HG03558 (cell line): ENCODE results near the gene DMRTA1.
"Not testable (repeated sequence)": the region's sequence is repeated elsewhere in the genome, so short reads cannot be mapped to it uniquely, and the experiment has no call there.

Experiments used
- ATAC-seq: cut with Tn5 transposase; IDR thresholded peaks from one replicate; pipeline ENCODE4 v1.9.1; 2021; ENCODE audit warnings: moderate number of reproducible peaks; ENCODE audit not compliant: unreplicated experiment; ENCODE audit errors: extremely low read depth

The DMRTA1 gene, protein sequence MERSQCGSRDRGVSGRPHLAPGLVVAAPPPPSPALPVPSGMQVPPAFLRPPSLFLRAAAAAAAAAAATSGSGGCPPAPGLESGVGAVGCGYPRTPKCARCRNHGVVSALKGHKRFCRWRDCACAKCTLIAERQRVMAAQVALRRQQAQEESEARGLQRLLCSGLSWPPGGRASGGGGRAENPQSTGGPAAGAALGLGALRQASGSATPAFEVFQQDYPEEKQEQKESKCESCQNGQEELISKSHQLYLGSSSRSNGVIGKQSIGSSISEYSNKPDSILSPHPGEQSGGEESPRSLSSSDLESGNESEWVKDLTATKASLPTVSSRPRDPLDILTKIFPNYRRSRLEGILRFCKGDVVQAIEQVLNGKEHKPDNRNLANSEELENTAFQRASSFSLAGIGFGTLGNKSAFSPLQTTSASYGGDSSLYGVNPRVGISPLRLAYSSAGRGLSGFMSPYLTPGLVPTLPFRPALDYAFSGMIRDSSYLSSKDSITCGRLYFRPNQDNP

DNA sequence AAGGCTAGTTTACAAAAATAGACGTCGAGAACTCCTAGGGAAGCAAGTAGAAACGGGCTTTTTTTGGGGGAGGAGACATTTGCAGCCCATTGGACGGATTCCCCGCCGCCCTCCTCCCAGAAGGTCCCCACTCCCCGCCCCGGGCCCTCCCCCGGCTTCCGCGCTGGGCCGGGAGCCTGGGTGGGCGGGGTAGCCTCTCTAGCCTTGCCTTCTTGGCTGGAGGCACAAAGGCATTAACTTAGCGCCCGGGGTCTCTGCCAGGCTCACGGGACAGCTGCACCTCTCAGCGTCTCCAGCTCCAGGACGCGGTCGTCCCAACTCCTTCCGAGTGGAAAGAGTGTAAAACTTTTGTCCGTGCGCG, at the start of gene DMRTA1:
TSS of gene DMRTA1 (plus strand) at position 236 of the 361 bp plus-strand sequence. CDS start 242 bp downstream, outside the sequence.
- ATAC-seq = no peak

DNA sequence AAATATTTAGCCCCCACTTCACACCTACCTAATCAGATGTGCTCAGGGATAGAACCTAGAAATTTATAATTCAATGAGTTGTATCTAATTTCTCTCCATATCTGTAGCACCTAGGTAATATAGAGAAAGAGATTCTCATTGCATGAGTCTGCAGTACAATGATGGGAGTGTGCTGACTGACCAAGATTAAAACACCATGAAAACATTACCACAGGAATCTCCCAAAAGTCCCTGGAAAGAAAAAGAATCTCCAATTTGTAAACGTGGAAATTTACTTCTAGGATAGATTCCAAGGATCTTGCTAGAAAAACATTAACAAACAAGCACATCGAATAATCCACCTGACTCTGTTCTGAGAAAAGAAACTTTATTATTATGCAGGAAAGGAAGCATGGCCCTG, 45.0 kb upstream of the DMRTA1 start:
- no peak for ATAC-seq

DNA sequence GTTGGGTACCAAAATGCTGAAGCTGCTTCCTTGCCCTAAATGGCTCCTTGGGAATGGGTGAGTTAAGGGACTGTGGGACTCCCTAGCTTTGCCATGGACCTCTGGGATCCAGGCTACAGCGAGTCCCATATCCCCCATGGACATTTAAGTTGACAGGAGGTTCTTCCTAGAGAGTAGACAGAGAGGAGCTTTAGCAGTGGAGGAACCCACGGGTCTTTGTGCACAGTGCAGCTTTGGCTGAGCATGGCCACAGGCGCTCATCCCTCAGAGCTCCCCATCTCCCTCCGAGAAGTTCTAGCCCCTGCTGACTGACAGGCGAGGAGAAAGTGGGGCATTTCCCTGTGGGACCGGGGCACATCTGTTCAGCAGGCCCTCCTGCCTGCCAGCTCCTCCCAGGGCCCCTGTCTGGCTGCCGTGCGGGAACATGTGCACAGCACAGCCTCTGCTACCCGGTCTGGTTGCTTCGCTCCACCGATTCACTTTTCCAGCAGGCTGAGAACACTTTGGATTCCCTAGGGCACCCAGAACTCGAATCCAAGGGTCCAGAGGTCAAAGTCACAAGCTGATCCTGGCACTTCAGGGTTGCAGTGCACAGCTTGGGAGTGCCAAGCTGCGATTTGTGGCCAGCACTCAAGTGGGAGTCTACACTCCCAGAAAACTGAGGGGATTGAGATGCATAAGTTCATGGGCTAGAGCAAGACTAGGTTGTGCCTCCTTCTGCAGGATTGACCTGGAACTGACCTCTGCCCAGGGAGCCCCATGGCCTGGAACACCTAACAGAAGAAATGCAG, 40.6 kb upstream of the DMRTA1 start:
- no peak for ATAC-seq

DNA sequence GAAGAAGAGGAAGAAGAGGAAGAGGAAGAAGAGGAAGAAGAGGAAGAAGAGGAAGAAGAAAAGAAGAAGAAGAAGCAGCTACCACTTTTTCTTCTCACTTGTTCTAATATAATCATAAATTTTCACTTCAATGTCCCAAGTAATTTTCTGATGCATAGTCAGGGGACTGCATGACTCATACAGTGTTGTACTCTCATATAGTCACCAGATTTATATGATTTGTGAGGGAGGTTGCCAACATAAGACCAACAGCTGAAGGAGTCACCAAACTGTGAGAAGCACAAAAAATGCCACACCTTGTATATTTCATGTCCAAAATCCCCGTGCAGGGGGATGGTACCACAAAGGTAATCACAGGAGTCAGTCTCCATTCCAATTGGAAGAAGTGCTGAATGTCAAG, 32.7 kb upstream of the DMRTA1 start:
- no peak for ATAC-seq

DNA sequence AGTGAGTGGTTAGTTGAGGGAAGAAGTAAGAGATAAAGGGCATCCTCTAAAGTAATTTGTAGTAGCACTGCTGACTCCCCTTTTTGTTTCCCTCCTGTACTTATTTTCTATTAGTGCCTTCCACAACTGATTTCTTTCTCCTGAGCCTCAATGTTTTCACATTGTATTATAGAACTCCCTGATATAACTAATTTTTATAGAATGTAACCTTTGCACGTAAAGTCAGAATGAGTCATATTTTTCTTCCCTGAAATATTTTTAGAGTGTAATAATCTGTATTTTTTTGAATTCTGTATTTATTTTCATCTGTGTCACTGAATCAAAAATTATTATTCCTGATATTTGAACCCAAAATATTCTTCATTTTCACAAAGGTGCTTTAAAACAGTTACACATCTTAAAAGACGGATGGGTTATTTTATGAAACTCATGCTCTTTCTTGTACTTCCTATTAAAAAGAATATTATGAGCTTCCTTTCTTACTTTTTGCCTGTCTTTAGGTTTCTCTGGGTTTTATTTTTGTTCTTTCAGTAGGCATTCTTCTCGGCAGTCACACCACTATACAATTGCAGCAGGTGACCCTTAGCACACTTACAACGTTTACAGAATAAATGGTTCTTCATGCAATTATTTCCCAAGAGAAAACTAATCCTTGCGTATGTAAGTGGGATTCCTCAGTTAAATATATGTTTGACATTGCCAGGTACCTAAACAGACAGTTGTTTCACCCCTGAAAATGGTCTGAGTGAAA, 30.5 kb upstream of the DMRTA1 start:
- no peak for ATAC-seq

DNA sequence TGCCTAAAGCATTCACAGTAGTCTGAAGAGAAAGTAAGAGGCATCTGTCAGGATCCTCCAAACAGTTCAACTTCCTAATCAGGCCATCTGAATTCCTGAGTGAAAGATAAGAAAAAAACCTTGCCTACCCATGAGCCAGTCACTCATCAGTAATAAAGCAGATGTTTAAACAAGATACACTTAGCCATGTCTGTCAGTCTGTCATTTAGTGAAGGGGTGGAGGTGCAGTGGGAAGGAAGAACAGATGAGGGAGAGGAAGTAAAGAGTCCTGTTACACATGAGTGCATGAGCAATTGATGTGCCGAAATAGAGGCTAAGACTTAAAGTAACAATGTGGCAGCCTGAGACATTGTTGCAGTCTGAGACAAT, 29.9 kb upstream of the DMRTA1 start:
- no peak for ATAC-seq

DNA sequence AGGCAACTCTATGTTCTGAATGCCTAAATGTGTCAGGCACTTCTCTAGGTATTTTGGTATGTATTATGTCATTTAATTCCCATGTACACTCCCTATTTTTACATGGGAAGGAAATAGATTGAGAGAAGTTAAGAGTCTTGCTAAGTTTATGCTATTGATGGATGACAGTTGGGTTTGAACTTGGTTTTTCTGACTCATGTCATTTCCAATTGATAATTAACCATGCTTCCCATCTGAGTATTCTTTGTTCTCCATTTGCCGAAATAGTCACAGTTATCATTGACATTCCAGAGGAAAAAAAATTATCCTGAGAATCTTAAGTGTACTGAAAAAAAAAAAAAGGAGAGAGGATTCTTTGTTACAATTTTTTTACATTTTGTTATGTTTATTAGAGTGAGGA, 23.1 kb upstream of the DMRTA1 start:
- no peak for ATAC-seq

DNA sequence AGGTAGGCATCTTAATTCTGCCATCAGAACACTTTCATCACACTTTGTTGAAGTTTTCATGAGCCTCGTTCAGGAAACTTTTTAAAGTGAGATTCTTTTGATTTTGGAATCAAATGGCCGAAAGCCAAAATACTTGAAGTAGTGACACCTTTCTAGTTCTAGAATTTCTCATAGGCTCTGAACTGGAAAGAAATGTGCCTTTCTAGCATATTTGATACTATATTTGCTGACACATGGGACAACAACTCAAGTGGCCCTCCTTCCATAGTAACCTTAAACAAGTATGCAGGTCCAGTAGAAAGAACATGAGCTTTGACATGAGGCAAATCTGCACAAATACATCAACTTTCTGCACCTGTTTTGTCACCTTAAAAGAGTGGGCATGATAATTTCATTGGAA, 22.0 kb upstream of the DMRTA1 start:
- no peak for ATAC-seq

DNA sequence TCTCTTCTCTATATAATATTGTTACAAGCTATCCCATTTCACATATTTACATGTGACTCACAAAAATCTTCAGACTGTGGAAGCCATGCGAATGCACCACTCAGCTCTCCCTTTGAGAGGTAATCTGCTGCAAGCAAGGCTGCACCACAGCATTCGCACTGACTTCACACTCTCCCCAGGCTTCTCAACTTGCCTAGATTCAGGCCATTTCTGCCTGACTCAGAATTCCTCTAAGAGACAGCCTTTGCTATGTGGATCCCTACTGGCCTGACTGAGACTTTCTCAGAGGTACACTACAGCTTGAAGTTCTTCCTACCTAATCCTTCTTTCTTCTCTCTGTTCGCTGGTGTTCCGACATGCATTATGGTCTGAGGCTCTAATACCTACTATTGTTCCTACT, 21.1 kb upstream of the DMRTA1 start:
- ATAC-seq = no peak

DNA sequence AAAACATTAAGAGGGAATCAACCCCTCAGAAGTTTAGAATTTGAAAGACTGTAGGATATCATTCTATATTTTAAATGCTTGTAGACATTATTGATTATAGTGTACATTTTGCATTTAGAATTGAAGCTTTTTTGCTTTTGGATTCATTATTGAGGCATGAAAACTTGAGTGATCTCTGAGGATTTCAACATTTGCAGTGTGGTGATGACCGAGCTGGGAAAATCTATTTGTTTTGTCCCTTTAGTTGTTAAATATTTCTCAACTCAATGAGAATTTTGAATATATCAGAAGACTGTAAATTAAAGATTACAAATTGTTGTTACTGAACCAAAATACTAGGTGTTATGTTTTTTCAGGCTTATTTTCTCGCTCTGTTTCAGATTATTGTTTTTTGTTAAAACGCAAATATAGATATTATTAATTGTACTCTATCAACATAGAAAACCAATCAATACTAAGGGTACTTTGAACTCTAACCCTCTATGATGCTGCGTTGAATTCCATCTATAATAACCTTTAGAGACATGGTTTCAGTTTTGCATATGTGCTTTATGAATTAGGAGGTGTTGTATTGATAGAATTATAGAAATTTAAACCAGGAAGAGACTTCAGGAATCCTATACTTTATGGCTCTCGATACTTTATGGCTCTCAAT, 19.3 kb upstream of the DMRTA1 start:
- no peak for ATAC-seq

DNA sequence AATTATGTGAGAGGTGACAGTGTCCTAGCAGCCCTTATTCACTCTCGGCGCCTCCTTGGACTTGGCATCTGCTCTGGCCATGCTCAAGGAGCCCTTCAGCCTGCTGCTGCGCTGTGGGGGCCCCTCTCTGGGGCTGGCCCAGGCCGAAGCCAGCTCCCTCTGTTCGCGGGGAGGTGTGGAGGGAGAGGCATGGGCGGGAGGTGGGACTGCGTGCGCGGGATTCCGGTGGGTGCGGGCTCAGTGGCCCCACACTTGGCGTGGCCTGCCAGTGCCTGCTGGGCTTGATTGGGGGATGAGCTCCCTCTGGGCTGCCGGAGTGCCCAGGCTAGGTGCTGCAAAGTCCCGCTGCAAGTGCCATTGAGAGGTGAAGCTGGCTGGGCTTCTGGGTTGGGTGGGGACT, 12.9 kb upstream of the DMRTA1 start:
- ATAC-seq = no peak

DNA sequence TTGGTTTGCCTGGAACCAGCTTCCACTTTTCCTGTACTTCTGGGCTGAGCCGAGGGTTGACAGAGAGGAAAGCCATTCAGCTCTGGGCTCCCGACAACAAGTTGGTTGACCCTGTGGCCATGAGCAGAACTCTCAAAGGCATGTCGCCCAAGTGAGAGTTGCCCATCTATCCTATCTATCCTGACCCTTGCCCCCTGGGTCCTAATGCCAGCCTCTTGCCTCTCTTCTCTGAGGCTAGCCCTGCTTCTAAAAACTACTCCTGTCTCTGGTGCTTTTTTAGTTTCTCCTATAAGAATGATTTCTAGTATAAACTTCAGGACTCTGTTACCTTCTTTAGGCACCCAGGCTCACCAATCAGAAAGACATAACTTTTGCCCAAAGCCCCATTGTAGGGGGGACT, 11.4 kb upstream of the DMRTA1 start:
- not testable (repeated sequence) for ATAC-seq

DNA sequence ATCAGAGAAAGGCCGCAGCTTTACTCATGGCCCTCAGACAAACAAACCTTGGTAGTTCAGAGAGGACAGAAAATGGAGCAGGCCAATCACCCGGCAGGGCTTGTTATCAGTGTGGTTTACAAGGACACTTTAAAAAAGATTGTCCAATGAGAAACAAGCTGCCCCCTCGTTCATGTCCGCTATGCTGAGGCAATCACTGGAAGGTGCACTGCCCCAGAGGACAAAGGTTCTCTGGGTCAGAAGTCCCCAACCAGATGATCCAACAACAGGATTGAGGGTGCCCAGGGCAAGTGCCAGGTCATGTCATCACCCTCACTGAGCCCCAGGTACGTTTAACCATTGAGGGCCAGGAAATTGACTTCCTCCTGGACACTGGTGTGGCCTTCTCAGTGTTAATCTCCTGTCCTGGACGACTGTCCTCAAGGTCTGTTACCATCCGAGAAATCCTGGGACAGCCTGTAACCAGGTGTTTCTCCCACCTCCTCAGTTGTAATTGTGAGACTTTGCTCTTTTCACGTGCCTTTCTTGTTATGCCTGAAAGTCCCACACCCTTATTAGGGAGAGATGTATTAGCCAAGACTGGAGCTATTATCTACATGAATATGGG, 9.1 kb upstream of the DMRTA1 start:
- not testable (repeated sequence) for ATAC-seq

DNA sequence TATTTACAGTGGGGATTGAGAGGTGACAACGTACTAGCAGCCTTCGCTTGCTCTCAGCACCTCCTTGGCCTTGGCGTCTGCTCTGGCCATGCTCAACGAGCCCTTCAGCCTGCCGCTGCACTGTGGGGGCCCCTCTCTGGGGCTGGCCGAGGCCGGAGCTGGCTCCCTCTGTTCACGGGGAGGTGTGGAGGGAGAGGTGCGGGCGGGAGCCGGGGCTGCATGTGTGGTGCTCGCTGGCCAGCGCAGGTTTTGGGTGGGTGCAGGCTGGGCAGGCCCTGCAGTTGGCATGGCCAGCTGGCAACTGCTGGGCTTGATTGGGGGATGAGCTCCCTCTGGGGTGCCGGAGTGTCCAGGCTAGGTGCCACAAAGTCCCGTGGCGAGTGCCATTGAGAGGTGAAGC, 5.8 kb upstream of the DMRTA1 start:
- no peak for ATAC-seq

DNA sequence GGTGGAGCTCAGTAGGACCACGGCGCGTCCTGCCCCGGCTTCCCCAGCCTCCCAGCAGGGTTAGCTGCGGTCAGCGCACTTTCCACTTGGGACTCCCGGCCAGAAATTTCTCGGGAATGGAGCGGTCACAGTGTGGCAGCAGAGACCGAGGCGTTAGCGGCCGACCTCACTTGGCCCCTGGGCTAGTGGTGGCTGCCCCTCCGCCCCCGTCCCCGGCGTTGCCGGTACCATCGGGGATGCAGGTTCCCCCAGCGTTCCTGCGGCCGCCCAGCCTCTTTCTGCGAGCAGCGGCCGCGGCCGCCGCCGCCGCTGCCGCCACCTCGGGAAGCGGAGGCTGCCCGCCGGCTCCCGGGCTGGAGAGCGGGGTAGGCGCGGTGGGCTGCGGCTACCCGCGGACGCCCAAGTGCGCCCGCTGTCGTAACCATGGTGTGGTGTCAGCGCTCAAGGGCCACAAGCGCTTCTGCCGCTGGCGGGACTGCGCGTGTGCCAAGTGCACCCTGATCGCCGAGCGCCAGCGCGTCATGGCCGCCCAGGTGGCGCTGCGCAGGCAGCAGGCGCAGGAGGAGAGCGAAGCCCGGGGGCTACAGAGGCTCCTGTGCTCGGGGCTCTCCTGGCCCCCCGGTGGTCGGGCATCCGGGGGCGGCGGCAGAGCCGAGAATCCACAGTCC, 460 bp downstream of the DMRTA1 start:
- no peak for ATAC-seq

DNA sequence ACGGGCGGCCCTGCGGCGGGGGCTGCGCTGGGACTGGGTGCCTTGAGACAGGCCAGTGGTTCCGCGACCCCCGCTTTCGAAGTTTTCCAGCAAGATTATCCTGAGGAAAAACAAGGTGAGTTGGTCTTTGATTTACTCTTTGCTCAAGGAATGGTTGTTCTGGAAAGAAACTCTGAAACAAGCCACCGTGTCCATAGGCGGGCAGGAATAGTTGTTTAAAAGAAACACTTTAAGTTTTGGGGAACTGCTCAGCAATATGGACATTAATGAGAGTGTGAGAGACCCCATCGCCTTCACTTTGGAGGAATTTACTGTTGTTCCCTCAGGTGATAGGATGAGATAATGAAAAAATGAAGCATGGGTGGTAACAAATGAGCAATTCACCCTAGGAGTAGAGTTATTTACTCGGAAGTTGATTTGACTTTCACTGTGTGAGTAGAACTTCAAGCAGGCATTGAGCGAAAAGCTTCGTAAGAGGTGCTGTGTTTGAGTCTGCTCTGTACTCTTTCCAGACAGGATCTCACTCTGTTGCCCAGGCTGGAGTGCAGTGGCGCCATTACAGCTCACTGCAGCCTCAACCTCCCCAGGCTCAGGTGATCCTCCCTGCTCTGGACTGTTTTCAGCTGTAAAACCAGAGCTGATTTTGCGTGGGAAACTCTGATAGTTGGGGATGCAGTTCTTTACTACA, 1.1 kb downstream of the DMRTA1 start:
- ATAC-seq = no peak

DNA sequence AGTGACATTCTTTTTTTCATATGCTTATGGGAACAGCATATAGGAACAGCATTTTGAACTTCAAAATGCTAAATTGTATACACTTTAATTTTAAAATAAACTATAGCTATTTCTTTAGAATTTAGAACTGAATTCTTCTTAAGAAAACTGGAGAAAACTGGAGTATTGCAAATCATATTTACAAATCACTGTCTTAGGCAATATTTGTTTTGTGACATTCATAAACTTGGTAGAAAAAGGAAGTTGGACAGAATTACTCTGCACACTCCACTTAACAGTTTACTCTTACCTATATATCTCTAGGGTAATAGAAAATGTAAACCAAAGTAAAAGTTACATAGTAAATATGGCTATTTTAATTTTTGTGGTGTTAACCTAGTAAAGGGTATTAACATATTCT, 3.1 kb downstream of the DMRTA1 start:
- no peak for ATAC-seq

DNA sequence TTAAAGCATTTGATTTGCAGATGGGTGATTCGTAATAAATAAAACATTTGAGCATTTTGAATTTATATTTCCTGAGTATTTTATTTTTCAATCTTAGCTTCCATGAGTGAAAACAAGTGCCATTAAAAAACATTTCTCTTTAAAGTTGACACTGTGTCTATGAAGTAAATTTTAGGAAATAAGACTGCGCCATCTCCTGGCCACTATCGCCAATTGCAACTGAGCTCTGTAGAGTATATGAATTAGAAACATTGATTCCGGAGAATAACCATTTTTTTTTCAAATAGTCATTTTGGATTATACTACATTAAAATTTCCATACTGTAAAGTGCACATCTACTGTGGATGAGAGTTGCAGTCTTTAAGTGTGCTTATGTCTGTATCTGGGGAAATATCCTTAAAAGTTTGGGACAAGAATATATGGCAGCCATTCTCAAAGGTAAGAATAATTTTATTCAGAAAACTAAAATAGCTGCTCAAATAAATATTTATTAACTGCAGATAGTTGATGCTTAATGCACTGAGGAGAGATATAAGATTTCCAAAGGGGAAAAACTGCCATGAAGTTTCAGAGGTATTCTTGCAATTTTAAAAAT, 5.9 kb downstream of the DMRTA1 start:
- no peak for ATAC-seq
